HG02885 (cell line): ENCODE results near the gene CEP95.

Experiments used
- ATAC-seq: cut with Tn5 transposase; IDR thresholded peaks from one replicate; pipeline ENCODE4 v1.9.1; 2021; ENCODE audit warnings: mild to moderate bottlenecking; ENCODE audit not compliant: unreplicated experiment, poor library complexity

Gene CEP95

GRCh38 chr17:64509179-64509578 lies 2.4 kb downstream of the CEP95 start:
- ATAC-seq, result no peak

GRCh38 chr17:64515419-64515818 lies 8.6 kb downstream of the CEP95 start:
- ATAC-seq, result no peak

- ATAC-seq, result no peak
These were observed 9.1 kb downstream of the CEP95 start for GRCh38 chr17:64515829-64516228.

- no peak for ATAC-seq
These were observed 12.8 kb downstream of the CEP95 start for GRCh38 chr17:64519601-64520000.

- no peak for ATAC-seq
These were observed 13.6 kb downstream of the CEP95 start for GRCh38 chr17:64520359-64520758.

GRCh38 chr17:64527914-64528313 lies 21.1 kb downstream of the CEP95 start:
- ATAC-seq, result no peak

- no peak for ATAC-seq
These were observed 22.4 kb downstream of the CEP95 start for GRCh38 chr17:64529221-64529620.

- ATAC-seq, result no peak
These were observed 25.2 kb downstream of the CEP95 start for GRCh38 chr17:64531955-64532371.

- ATAC-seq, result no peak
These were observed 25.6 kb downstream of the CEP95 start for GRCh38 chr17:64532409-64532808.

- ATAC-seq, result no peak
These were observed 27.0 kb downstream of the CEP95 start for GRCh38 chr17:64533784-64534183.

- no peak for ATAC-seq
These were observed 27.4 kb downstream of the CEP95 start for GRCh38 chr17:64534187-64534586.

- no peak for ATAC-seq
These were observed 28.6 kb downstream of the CEP95 start for GRCh38 chr17:64535357-64535756.

GRCh38 chr17:64536913-64537312 lies 30.1 kb downstream of the CEP95 start:
- ATAC-seq, result no peak

- ATAC-seq, result no peak
These were observed 30.7 kb downstream of the CEP95 start for GRCh38 chr17:64537488-64537887.

- no peak for ATAC-seq
These were observed 31.8 kb downstream of the CEP95 start for GRCh38 chr17:64538508-64539130.

- ATAC-seq, result no peak
These were observed 33.5 kb downstream of the CEP95 start for GRCh38 chr17:64540118-64540776.

GRCh38 chr17:64544742-64545141 lies 38.0 kb downstream of the CEP95 start:
- no peak for ATAC-seq

- no peak for ATAC-seq
These were observed 39.9 kb downstream of the CEP95 start for GRCh38 chr17:64546716-64547115.

GRCh38 chr17:64547319-64547718 lies 40.5 kb downstream of the CEP95 start:
- ATAC-seq, result no peak

GRCh38 chr17:64551461-64551860 lies 44.7 kb downstream of the CEP95 start:
- ATAC-seq, result no peak

- ATAC-seq, result no peak
These were observed 47.4 kb downstream of the CEP95 start for GRCh38 chr17:64554028-64554637.

- no peak for ATAC-seq
These were observed 48.5 kb downstream of the CEP95 start for GRCh38 chr17:64555281-64555680.
